ENCODE results near the gene NACA2.

DNA sequence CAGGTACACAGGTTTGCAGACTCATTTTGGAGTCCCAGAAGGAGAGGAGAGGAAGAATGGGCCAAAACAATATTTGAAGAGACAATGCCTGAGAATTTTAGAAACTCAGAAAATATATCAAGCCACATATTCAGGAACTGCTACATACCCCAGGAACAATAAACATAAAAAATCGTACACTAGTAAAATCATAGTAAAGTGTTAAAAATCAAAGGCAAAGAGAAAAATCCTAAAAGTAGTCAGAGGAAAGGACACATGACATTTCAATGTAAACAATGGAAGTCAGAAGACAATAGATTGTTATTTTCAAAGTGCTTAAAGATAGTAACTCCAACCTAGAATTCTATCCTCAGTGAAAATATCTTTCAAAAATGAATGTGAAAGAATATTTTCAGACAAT lies 28.5 kb upstream of the NACA2 start:
- TF ChIP-seq CTCF (IDR thresholded peaks at IDR 0.05) (no peak), POLR2A (IDR thresholded peaks at IDR 0.05) (no peak)
